GM23248 (cell line): Measurements from ENCODE around the gene NEFH.

ENCODE experiments used
- EZH2 ChIP-seq: fragments of 200-600 bp; sonication (generic); IDR thresholded peaks from 2 replicates; pipeline ENCODE4 v1.6.1; 2018; ENCODE audit warnings: antibody characterized with exemption, mild to moderate bottlenecking; ENCODE audit not compliant: insufficient read depth, poor library complexity, severe bottlenecking
- EZH2phosphoT487 ChIP-seq: fragments of 200-600 bp; sonication (generic); IDR thresholded peaks from 2 replicates; pipeline ENCODE4 v1.6.1; 2018; ENCODE audit warnings: antibody characterized with exemption, moderate library complexity, mild to moderate bottlenecking, low read depth; ENCODE audit not compliant: insufficient read depth

GRCh38 chr22:29531419-29531818 lies 51.4 kb downstream of the NEFH start:
- TF ChIP-seq EZH2phosphoT487 (no peak), EZH2 (no peak)
